ENCODE results near the gene TIMP2. TPM values are rescaled to one million over a fixed set of nuclear protein-coding genes. Genes with fewer than 3 reads are reported as not detected.

TIMP2 gene
- total and polyA plus RNA-seq, 8 donors: 22.2 to 128 (median 51.0) TPM

- H3K4me3 ChIP-seq: no peak overlapping the region
- intact Hi-C loops (cut with DNase I): no loop called here
- H3K4me1 ChIP-seq: peaks cover 0 to 10% (median 4%) of the 10 kb centered on the region in 3 donors
- WGBS, 2 donors: 62 to 71% methylated on average over 10 of the region's 10 CpGs
- DNase-seq: peak in 3 of 6 donors; percentile 36 to 58 (median 55)
- H3K27ac ChIP-seq: peak overlapping the region; percentile 44 to 79 (median 72)
- FAIRE-seq: no peak
- H3K36me3 ChIP-seq: no peaks in the 10 kb centered on the region
- H3K27me3 ChIP-seq: no peaks in the 10 kb centered on the region
- TF ChIP-seq CTCF (IDR thresholded peaks at IDR 0.05): no peak
- no peaks in the 10 kb centered on the region for H3K9me3 ChIP-seq
- ATAC-seq: peak in 3 of 4 donors; percentile 54 to 66 (median 61)
Measured at GRCh38 chr17:78883089-78883532, 42.1 kb downstream of the TIMP2 start.

GRCh38 chr17:78882540-78883088 lies 42.6 kb downstream of the TIMP2 start:
- Histone ChIP-seq H3K36me3 (no peaks in the 10 kb centered on the region), H3K27ac (peak overlapping the region; percentile 44 to 79 (median 72)), H3K4me3 (no peak overlapping the region), H3K4me1 (peaks cover 1 to 11% (median 4%) of the 10 kb centered on the region in 3 donors), H3K9me3 (no peaks in the 10 kb centered on the region), H3K27me3 (no peaks in the 10 kb centered on the region)
- 77 to 84% methylated on average over 14 of the region's 14 CpGs for WGBS, 2 donors
- ATAC-seq (peak in 1 of 4 donors; percentile 2), FAIRE-seq (no peak), DNase-seq (peak in 1 of 6 donors; percentile 50)
- intact Hi-C loops (cut with DNase I): no loop called here
- TF ChIP-seq CTCF (IDR thresholded peaks at IDR 0.05): no peak

- H3K27ac ChIP-seq: peak overlapping the region in 3 of 4 donors; percentile 42 to 71 (median 63)
- no peaks in the 10 kb centered on the region for H3K27me3 ChIP-seq
- DNase-seq (peak in 4 of 6 donors; percentile 42 to 66 (median 54)), ATAC-seq (no peak), FAIRE-seq (no peak)
- H3K4me3 ChIP-seq: no peak overlapping the region
- intact Hi-C loops (cut with DNase I): loop anchor here in 2 of 3 donors (10.0 kb wide), 1 partner anchor 45 kb away; the partner anchor contains the start of gene TIMP2 (in 2 of the 2)
- H3K4me1 ChIP-seq: peaks cover 21 to 35% (median 24%) of the 10 kb centered on the region in 3 donors
- no peaks in the 10 kb centered on the region for H3K9me3 ChIP-seq
- 66 to 67% methylated on average over 28 of the region's 28 CpGs for WGBS, 2 donors
- no peaks in the 10 kb centered on the region for H3K36me3 ChIP-seq
- TF ChIP-seq CTCF (IDR thresholded peaks at IDR 0.05): no peak
Measured at GRCh38 chr17:78879635-78880186, 45.5 kb downstream of the TIMP2 start.

- H3K36me3 ChIP-seq: no peaks in the 10 kb centered on the region
- TF ChIP-seq CTCF (IDR thresholded peaks at IDR 0.05): no peak
- no peak overlapping the region for H3K4me3 ChIP-seq
- no peaks in the 10 kb centered on the region for H3K9me3 ChIP-seq
- peak overlapping the region; percentile 3 to 71 (median 52) for H3K27ac ChIP-seq
- DNase-seq (no peak), ATAC-seq (no peak), FAIRE-seq (no peak)
- no peaks in the 10 kb centered on the region for H3K27me3 ChIP-seq
- intact Hi-C loops (cut with DNase I): loop anchor here in 2 of 3 donors (10.0 kb wide), 1 partner anchor 46 kb away; the partner anchor contains the start of gene TIMP2 (in 2 of the 2)
- H3K4me1 ChIP-seq: peaks cover 24 to 33% (median 26%) of the 10 kb centered on the region in 3 donors
- WGBS, 2 donors: 91% methylated on average over 14 of the region's 14 CpGs
Measured at GRCh38 chr17:78878871-78879527, 46.2 kb downstream of the TIMP2 start.
